Measurements from ENCODE around the gene PTMA. TPM values are rescaled to one million over a fixed set of nuclear protein-coding genes. Genes with fewer than 3 reads are reported as not detected.
A peak's percentile ranks its signal among the peaks of the same experiment; 100 is the strongest.

The PTMA gene
- total RNA-seq, 1 donor from 2014 or later: 2,259 TPM

- intact Hi-C loops (cut with micrococcal nuclease): no loop called here
- no peaks in the 10 kb centered on the region for H3K27me3 Mint-ChIP-seq (ENCODE audit: low read depth)
- H3K9me3 Mint-ChIP-seq: no peaks in the 10 kb centered on the region
- no peaks in the 10 kb centered on the region for H3K36me3 Mint-ChIP-seq (ENCODE audit: low read depth)
- H3K4me1 Mint-ChIP-seq (ENCODE audit: low read depth): peaks cover 5% of the 10 kb centered on the region
- no peak overlapping the region for H3K27ac Mint-ChIP-seq
- DNase-seq (ENCODE audit: low spot score): no peak
- H3K4me3 Mint-ChIP-seq (ENCODE audit: low read depth): no peak overlapping the region
Observed at GRCh38 chr2:231689124-231689893, 19.0 kb upstream of the PTMA start.

GRCh38 chr2:231691251-231691772 lies 17.0 kb upstream of the PTMA start:
- Mint-ChIP-seq H3K27me3 (ENCODE audit: low read depth) (no peaks in the 10 kb centered on the region), H3K36me3 (ENCODE audit: low read depth) (no peaks in the 10 kb centered on the region), H3K27ac (no peak overlapping the region), H3K4me3 (ENCODE audit: low read depth) (no peak overlapping the region), H3K4me1 (ENCODE audit: low read depth) (peaks cover 5% of the 10 kb centered on the region), H3K9me3 (no peaks in the 10 kb centered on the region)
- DNase-seq (ENCODE audit: low spot score): no peak
- intact Hi-C loops (cut with micrococcal nuclease): no loop called here

- no peaks in the 10 kb centered on the region for H3K27me3 Mint-ChIP-seq (ENCODE audit: low read depth)
- H3K36me3 Mint-ChIP-seq (ENCODE audit: low read depth): no peaks in the 10 kb centered on the region
- no peaks in the 10 kb centered on the region for H3K4me1 Mint-ChIP-seq (ENCODE audit: low read depth)
Observed at GRCh38 chr2:231692847-231693246, 15.5 kb upstream of the PTMA start.

GRCh38 chr2:231693956-231694355 lies 14.4 kb upstream of the PTMA start:
- no peak overlapping the region for H3K4me3 Mint-ChIP-seq (ENCODE audit: low read depth)
- no peaks in the 10 kb centered on the region for H3K27me3 Mint-ChIP-seq (ENCODE audit: low read depth)
- H3K27ac Mint-ChIP-seq: no peak overlapping the region
- no peaks in the 10 kb centered on the region for H3K9me3 Mint-ChIP-seq
- H3K36me3 Mint-ChIP-seq (ENCODE audit: low read depth): no peaks in the 10 kb centered on the region
- intact Hi-C loops (cut with micrococcal nuclease): no loop called here
- DNase-seq (ENCODE audit: low spot score): no peak
- H3K4me1 Mint-ChIP-seq (ENCODE audit: low read depth): no peaks in the 10 kb centered on the region

More at GRCh38 chr2:231692847-231693246, 15.5 kb upstream of the PTMA start:
- Mint-ChIP-seq H3K4me3 (ENCODE audit: low read depth) (no peak overlapping the region), H3K27ac (no peak overlapping the region), H3K9me3 (no peaks in the 10 kb centered on the region)
- DNase-seq (ENCODE audit: low spot score): no peak
- intact Hi-C loops (cut with micrococcal nuclease): no loop called here

GRCh38 chr2:231696004-231696367 lies 12.3 kb upstream of the PTMA start:
- no peak overlapping the region for H3K27ac Mint-ChIP-seq
- no peaks in the 10 kb centered on the region for H3K27me3 Mint-ChIP-seq (ENCODE audit: low read depth)
- H3K36me3 Mint-ChIP-seq (ENCODE audit: low read depth): no peaks in the 10 kb centered on the region
- no peaks in the 10 kb centered on the region for H3K9me3 Mint-ChIP-seq
- H3K4me1 Mint-ChIP-seq (ENCODE audit: low read depth): no peaks in the 10 kb centered on the region
- no peak overlapping the region for H3K4me3 Mint-ChIP-seq (ENCODE audit: low read depth)
- DNase-seq (ENCODE audit: low spot score): no peak
- intact Hi-C loops (cut with micrococcal nuclease): no loop called here

GRCh38 chr2:231699006-231699405 lies 9.3 kb upstream of the PTMA start:
- Mint-ChIP-seq H3K9me3 (no peaks in the 10 kb centered on the region), H3K36me3 (ENCODE audit: low read depth) (peaks cover 2% of the 10 kb centered on the region), H3K27ac (no peak overlapping the region), H3K27me3 (ENCODE audit: low read depth) (no peaks in the 10 kb centered on the region), H3K4me3 (ENCODE audit: low read depth) (no peak overlapping the region), H3K4me1 (ENCODE audit: low read depth) (no peaks in the 10 kb centered on the region)
- no peak for DNase-seq (ENCODE audit: low spot score)
- intact Hi-C loops (cut with micrococcal nuclease): no loop called here

GRCh38 chr2:231701456-231702373 lies 6.6 kb upstream of the PTMA start:
- H3K9me3 Mint-ChIP-seq: no peaks in the 10 kb centered on the region
- no peak for DNase-seq (ENCODE audit: low spot score)
- no peak overlapping the region for H3K4me3 Mint-ChIP-seq (ENCODE audit: low read depth)
- H3K36me3 Mint-ChIP-seq (ENCODE audit: low read depth): peaks cover 10% of the 10 kb centered on the region
- H3K4me1 Mint-ChIP-seq (ENCODE audit: low read depth): peaks cover 6% of the 10 kb centered on the region
- no peaks in the 10 kb centered on the region for H3K27me3 Mint-ChIP-seq (ENCODE audit: low read depth)
- intact Hi-C loops (cut with micrococcal nuclease): no loop called here
- H3K27ac Mint-ChIP-seq: no peak overlapping the region

- Mint-ChIP-seq H3K4me1 (ENCODE audit: low read depth) (peaks cover 6% of the 10 kb centered on the region), H3K4me3 (ENCODE audit: low read depth) (peak overlapping the region; percentile 51), H3K36me3 (ENCODE audit: low read depth) (peaks cover 16% of the 10 kb centered on the region), H3K9me3 (no peaks in the 10 kb centered on the region), H3K27me3 (ENCODE audit: low read depth) (no peaks in the 10 kb centered on the region), H3K27ac (no peak overlapping the region)
- DNase-seq (ENCODE audit: low spot score): no peak
- intact Hi-C loops (cut with micrococcal nuclease): no loop called here
Observed at GRCh38 chr2:231704017-231704416, 4.3 kb upstream of the PTMA start.

- peak; percentile 97 for DNase-seq (ENCODE audit: low spot score)
- Mint-ChIP-seq H3K9me3 (no peaks in the 10 kb centered on the region), H3K4me1 (ENCODE audit: low read depth) (peaks cover 13% of the 10 kb centered on the region), H3K4me3 (ENCODE audit: low read depth) (peak overlapping the region; percentile 94), H3K27ac (peak overlapping the region; percentile 100), H3K36me3 (ENCODE audit: low read depth) (peaks cover 39% of the 10 kb centered on the region), H3K27me3 (ENCODE audit: low read depth) (no peaks in the 10 kb centered on the region)
- intact Hi-C loops (cut with micrococcal nuclease): loop anchor here (1.0 to 2.0 kb wide), 3 partner anchors 20 to 192 kb away; no protein-coding TSS in a partner anchor
Observed at GRCh38 chr2:231706731-231707624, 1.3 kb upstream of the PTMA start.

GRCh38 chr2:231707625-231707926 lies 749 bp upstream of the PTMA start:
- Mint-ChIP-seq H3K9me3 (no peaks in the 10 kb centered on the region), H3K36me3 (ENCODE audit: low read depth) (peaks cover 45% of the 10 kb centered on the region), H3K4me3 (ENCODE audit: low read depth) (peak overlapping the region; percentile 94), H3K27ac (peak overlapping the region; percentile 100), H3K4me1 (ENCODE audit: low read depth) (peaks cover 18% of the 10 kb centered on the region), H3K27me3 (ENCODE audit: low read depth) (no peaks in the 10 kb centered on the region)
- intact Hi-C loops (cut with micrococcal nuclease): loop anchor here (1.0 to 2.0 kb wide), 2 partner anchors 45 to 193 kb away; no protein-coding TSS in a partner anchor
- DNase-seq (ENCODE audit: low spot score): peak; percentile 61

- Mint-ChIP-seq H3K4me3 (ENCODE audit: low read depth) (peak overlapping the region; percentile 97), H3K36me3 (ENCODE audit: low read depth) (peaks cover 55% of the 10 kb centered on the region), H3K27ac (peak overlapping the region; percentile 98), H3K4me1 (ENCODE audit: low read depth) (peaks cover 30% of the 10 kb centered on the region), H3K27me3 (ENCODE audit: low read depth) (no peaks in the 10 kb centered on the region), H3K9me3 (no peaks in the 10 kb centered on the region)
- peak; percentile 51 for DNase-seq (ENCODE audit: low spot score)
- intact Hi-C loops (cut with micrococcal nuclease): loop anchor here (1.0 to 2.0 kb wide), 3 partner anchors 72 to 244 kb away; partner anchors contain the start of genes NCL and PDE6D
Observed at GRCh38 chr2:231708773-231709635, 679 bp downstream of the PTMA start.

All from activated T-helper 2 cell treated with anti-CD3 and anti-CD28 coated beads, Interferon-gamma antibody, Interleukin-2, Interleukin-4, amounts not matched to agents 10 μg/mL and 5 μg/mL and 100 μg/mL, durations not matched to agents 14 hours and 24 hours and 36 hours (primary cell).